ENCODE data around the gene ATP2C2. TPM values are rescaled to one million over a fixed set of nuclear protein-coding genes. Genes with fewer than 3 reads are reported as not detected.

The ATP2C2 gene
- total and polyA plus RNA-seq, 2 donors (not counting 1 experiment from before 2014, with no cell fraction given): not detected

GRCh38 chr16:84404324-84404723 lies 36.0 kb downstream of the ATP2C2 start:
- Histone ChIP-seq H3K27me3 (ENCODE audit: control insufficient read depth, insufficient read depth, low read length) (peaks cover 5% of the 10 kb centered on the region), H3K9me3 (ENCODE audit: control insufficient read depth, insufficient read depth, low read depth, low read length) (no peaks in the 10 kb centered on the region), H3K4me1 (ENCODE audit: control insufficient read depth, extremely low read depth, insufficient read depth, low read length) (no peaks in the 10 kb centered on the region), H3K27ac (ENCODE audit: insufficient read depth, low read length) (no peak overlapping the region), H4K20me1 (ENCODE audit: control insufficient read depth, extremely low read depth, insufficient read depth, low read length) (no peaks in the 10 kb centered on the region), H3K4me2 (ENCODE audit: extremely low read depth, insufficient read depth, low read length) (no peak overlapping the region), H3K36me3 (ENCODE audit: control insufficient read depth, insufficient read depth, low read length) (no peaks in the 10 kb centered on the region), H3K9ac (ENCODE audit: insufficient read depth, low read length) (no peak overlapping the region), H2AFZ (ENCODE audit: low read length) (no peak overlapping the region), H3K4me3 (replicated peaks in 1 of 4; ENCODE audit: control extremely low read depth in 1 of 4, insufficient read depth in 1 of 4, low read depth in 3 of 4, low read length in 4 of 4) (no peak overlapping the region), H3K79me2 (ENCODE audit: control insufficient read depth, insufficient read depth, low read length) (no peaks in the 10 kb centered on the region)
- no peak for DNase-seq (ENCODE audit: low read depth in 2 of 2)
- TF ChIP-seq EZH2 (IDR thresholded peaks at IDR 0.05; ENCODE audit: low read length, missing control alignments): no peak
- no peak for TF ChIP-seq CTCF (conservative IDR thresholded peaks at IDR 0.05 in 1 of 2, IDR thresholded peaks at IDR 0.05 in 1 of 2; ENCODE audit: low read depth in 1 of 2, low read length in 2 of 2)

GRCh38 chr16:84404936-84405639 lies 36.8 kb downstream of the ATP2C2 start:
- TF ChIP-seq CTCF (conservative IDR thresholded peaks at IDR 0.05 in 1 of 2, IDR thresholded peaks at IDR 0.05 in 1 of 2; ENCODE audit: low read depth in 1 of 2, low read length in 2 of 2): no peak
- no peak for TF ChIP-seq EZH2 (IDR thresholded peaks at IDR 0.05; ENCODE audit: low read length, missing control alignments)
- H3K9me3 ChIP-seq (ENCODE audit: control insufficient read depth, insufficient read depth, low read depth, low read length): no peaks in the 10 kb centered on the region
- no peak for DNase-seq (ENCODE audit: low read depth in 2 of 2)
- H3K79me2 ChIP-seq (ENCODE audit: control insufficient read depth, insufficient read depth, low read length): no peaks in the 10 kb centered on the region
- H3K4me3 ChIP-seq (replicated peaks in 1 of 4; ENCODE audit: control extremely low read depth in 1 of 4, insufficient read depth in 1 of 4, low read depth in 3 of 4, low read length in 4 of 4): no peak overlapping the region
- no peaks in the 10 kb centered on the region for H3K36me3 ChIP-seq (ENCODE audit: control insufficient read depth, insufficient read depth, low read length)
- no peak overlapping the region for H3K27ac ChIP-seq (ENCODE audit: insufficient read depth, low read length)
- H2AFZ ChIP-seq (ENCODE audit: low read length): no peak overlapping the region
- no peaks in the 10 kb centered on the region for H3K4me1 ChIP-seq (ENCODE audit: control insufficient read depth, extremely low read depth, insufficient read depth, low read length)
- H3K27me3 ChIP-seq (ENCODE audit: control insufficient read depth, insufficient read depth, low read length): peaks cover 5% of the 10 kb centered on the region
- no peak overlapping the region for H3K4me2 ChIP-seq (ENCODE audit: extremely low read depth, insufficient read depth, low read length)
- no peak overlapping the region for H3K9ac ChIP-seq (ENCODE audit: insufficient read depth, low read length)
- H4K20me1 ChIP-seq (ENCODE audit: control insufficient read depth, extremely low read depth, insufficient read depth, low read length): no peaks in the 10 kb centered on the region

GRCh38 chr16:84406006-84406963 lies 37.9 kb downstream of the ATP2C2 start:
- no peak overlapping the region for H2AFZ ChIP-seq (ENCODE audit: low read length)
- no peak for TF ChIP-seq EZH2 (IDR thresholded peaks at IDR 0.05; ENCODE audit: low read length, missing control alignments)
- no peak for TF ChIP-seq CTCF (conservative IDR thresholded peaks at IDR 0.05 in 1 of 2, IDR thresholded peaks at IDR 0.05 in 1 of 2; ENCODE audit: low read depth in 1 of 2, low read length in 2 of 2)
- H3K4me3 ChIP-seq (replicated peaks in 1 of 4; ENCODE audit: control extremely low read depth in 1 of 4, insufficient read depth in 1 of 4, low read depth in 3 of 4, low read length in 4 of 4): no peak overlapping the region
- H3K36me3 ChIP-seq (ENCODE audit: control insufficient read depth, insufficient read depth, low read length): no peaks in the 10 kb centered on the region
- no peaks in the 10 kb centered on the region for H3K4me1 ChIP-seq (ENCODE audit: control insufficient read depth, extremely low read depth, insufficient read depth, low read length)
- H4K20me1 ChIP-seq (ENCODE audit: control insufficient read depth, extremely low read depth, insufficient read depth, low read length): no peaks in the 10 kb centered on the region
- peaks cover 4% of the 10 kb centered on the region for H3K27me3 ChIP-seq (ENCODE audit: control insufficient read depth, insufficient read depth, low read length)
- H3K79me2 ChIP-seq (ENCODE audit: control insufficient read depth, insufficient read depth, low read length): no peaks in the 10 kb centered on the region
- no peak overlapping the region for H3K9ac ChIP-seq (ENCODE audit: insufficient read depth, low read length)
- no peak overlapping the region for H3K27ac ChIP-seq (ENCODE audit: insufficient read depth, low read length)
- no peaks in the 10 kb centered on the region for H3K9me3 ChIP-seq (ENCODE audit: control insufficient read depth, insufficient read depth, low read depth, low read length)
- H3K4me2 ChIP-seq (ENCODE audit: extremely low read depth, insufficient read depth, low read length): no peak overlapping the region
- DNase-seq (ENCODE audit: low read depth in 2 of 2): no peak

All from fibroblast of lung (primary cell).